PC-3 (cell line): Measurements from ENCODE around the gene PNMA8B. TPM values are rescaled to one million over a fixed set of nuclear protein-coding genes. Genes with fewer than 3 reads are reported as not detected.

ENCODE experiments used
- ATAC-seq: fragments of 200-7000 bp; cut with Tn5 transposase; 2 replicates; pipeline ENCODE4 v1.9.1; 2020; ENCODE audit warnings: mild to moderate bottlenecking, moderate library complexity
- BruUV-seq: library from RNA; stranded (reverse); fragments of 400-500 nt; replicated peaks from 2 replicates; lab custom pipeline; 2021; lab: Mats Ljungman, UMichigan
- CTCF ChIA-PET: fragments of 300-600 bp; sonication (Branson Sonifier 250); formaldehyde crosslinking; loops from one replicate; lab custom pipeline; 2022; ENCODE audit warnings: antibody characterized with exemption; lab: Charles Lee
- POLR2A ChIA-PET: fragments of 300-600 bp; sonication (Branson Sonifier 250); formaldehyde crosslinking; loops from one replicate; lab custom pipeline; 2022; ENCODE audit warnings: antibody characterized with exemption; ENCODE audit not compliant: unreplicated experiment; lab: Charles Lee
- DNase-seq: peaks from one replicate; pipeline ENCODE4 v3.0.0-alpha.2; 2015
- H2AFZ ChIP-seq: fragments of 300-600 bp; sonication (generic); 2 replicates; pipeline ENCODE4 v1.6.0; 2016; ENCODE audit warnings: antibody characterized with exemption, low read length
- H3F3A ChIP-seq: fragments of 300-600 bp; sonication (generic); one replicate; pipeline ENCODE4 v1.6.0; 2017; ENCODE audit warnings: antibody characterized with exemption, low read length, control low read depth, mild to moderate bottlenecking; ENCODE audit not compliant: unreplicated experiment
- H3K27ac ChIP-seq: fragments of 300-600 bp; sonication (generic); 2 replicates; pipeline ENCODE4 v1.5.1; 2016; ENCODE audit warnings: mild to moderate bottlenecking, low read length
- H3K27me3 ChIP-seq: fragments of 300-600 bp; sonication (generic); 2 replicates; pipeline ENCODE4 v1.6.1; 2016; ENCODE audit warnings: low read length, mixed read lengths
- H3K36me3 ChIP-seq: fragments of 300-600 bp; sonication (generic); 2 replicates; pipeline ENCODE4 v1.6.1; 2016; ENCODE audit warnings: low read depth, mixed run types, low read length, mixed read lengths
- H3K4me1 ChIP-seq: fragments of 300-600 bp; sonication (generic); 2 replicates; pipeline ENCODE4 v1.5.1; 2016; ENCODE audit warnings: low read length; ENCODE audit not compliant: insufficient read depth
- H3K4me2 ChIP-seq: fragments of 300-600 bp; sonication (generic); 2 replicates; pipeline ENCODE4 v1.6.0; 2016; ENCODE audit warnings: low read length
- H3K4me3 ChIP-seq: fragments of 300-600 bp; sonication (generic); 2 replicates; pipeline ENCODE4 v1.5.1; 2016; ENCODE audit warnings: mild to moderate bottlenecking, low read length, mixed read lengths
- H3K79me2 ChIP-seq: fragments of 300-600 bp; sonication (generic); 2 replicates; pipeline ENCODE4 v1.6.1; 2017; ENCODE audit warnings: low read length, mixed read lengths
- H3K9ac ChIP-seq: fragments of 300-600 bp; sonication (generic); 2 replicates; pipeline ENCODE4 v1.6.0; 2016; ENCODE audit warnings: mild to moderate bottlenecking, low read length
- H3K9me2 ChIP-seq: fragments of 300-600 bp; sonication (generic); replicated peaks from 2 replicates; pipeline ENCODE4 v1.6.1; 2016; ENCODE audit warnings: mixed run types, low read length, mixed read lengths
- H3K9me3 ChIP-seq: fragments of 300-600 bp; sonication (generic); 2 replicates; pipeline ENCODE4 v1.6.1; 2016; ENCODE audit warnings: low read length, mixed read lengths
- H4K20me1 ChIP-seq: fragments of 300-600 bp; sonication (generic); 2 replicates; pipeline ENCODE4 v1.6.1; 2016; ENCODE audit warnings: low read length, mixed read lengths
- EZH2 ChIP-seq: fragments of 300-600 bp; sonication (generic); IDR thresholded peaks from one replicate; pipeline ENCODE4 v1.6.1; 2017; ENCODE audit warnings: antibody characterized with exemption, mild to moderate bottlenecking, low read length; ENCODE audit not compliant: unreplicated experiment
- EZH2phosphoT487 ChIP-seq: fragments of 300-600 bp; sonication (generic); IDR thresholded peaks from 2 replicates; pipeline ENCODE4 v1.6.1; 2018; ENCODE audit warnings: mild to moderate bottlenecking, antibody characterized with exemption, low read length, borderline replicate concordance
- intact Hi-C: fragments of 100-400 bp; cut with micrococcal nuclease; formaldehyde crosslinking; loops from 2 replicates; pipeline ENCODE4 v1.9.0; 2023
- total RNA-seq: library from RNA; depleted of rRNA; stranded (reverse); fragments of >200 nt; gene quantifications from 2 replicates; pipeline ENCODE4 v1.2.3, GENCODE V29; 2014
- TF ChIP-seq, protein P1 (sequence below): fragments of 300-600 bp; sonication (generic); conservative IDR thresholded peaks from 2 replicates; pipeline ENCODE4 v1.5.1; 2017; ENCODE audit warnings: antibody characterized with exemption, low read depth, mild to moderate bottlenecking, low read length

Gene PNMA8B
- total RNA-seq, 1 experiment from 2014 or later: not detected

DNA sequence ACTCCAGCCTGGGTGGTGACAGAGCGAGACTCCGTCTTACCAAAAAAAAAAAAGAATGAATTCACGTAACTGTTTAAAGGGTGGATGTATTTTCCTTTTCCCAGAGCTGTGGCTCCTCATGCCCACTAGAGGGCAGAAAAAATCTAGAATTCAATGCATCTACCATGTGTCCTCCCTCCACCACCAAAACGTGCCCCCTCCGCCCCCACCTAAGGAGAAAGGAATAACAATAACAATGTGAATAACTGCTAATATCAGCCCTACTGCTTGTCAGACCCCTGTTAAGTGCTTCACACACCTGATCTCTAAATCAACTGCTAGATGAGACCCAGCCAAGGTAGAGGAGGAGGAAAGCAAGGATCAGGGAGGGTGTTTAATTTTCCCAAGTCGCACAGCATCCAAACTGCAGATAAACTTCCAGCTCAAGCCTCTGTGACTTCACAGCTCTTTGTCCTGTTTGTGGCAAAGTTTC, 20.2 kb upstream of the PNMA8B start:
- POLR2A ChIA-PET: interaction anchor here (0.6 to 0.7 kb wide), 2 partner anchors 25 to 455 kb away, joined by 3 to 7 read pairs; no protein-coding TSS in a partner anchor

GRCh38 chr19:46515290-46515609, 19.6 kb upstream of the PNMA8B start:
- ChIA-PET CTCF (no interaction called here), POLR2A (no interaction called here)
- no peak overlapping the region for H2AFZ ChIP-seq
- H3K9me2 ChIP-seq: no peaks in the 10 kb centered on the region
- H3K27ac ChIP-seq: no peak overlapping the region
- H3K4me1 ChIP-seq: no peaks in the 10 kb centered on the region
- DNase-seq (no peak), ATAC-seq (no peak)
- H3K27me3 ChIP-seq: no peaks in the 10 kb centered on the region
- no peaks in the 10 kb centered on the region for H4K20me1 ChIP-seq
- H3K4me3 ChIP-seq: no peak overlapping the region
- intact Hi-C loops: loop anchor here (10.0 kb wide), 1 partner anchor 110 kb away; no protein-coding TSS in a partner anchor
- H3K36me3 ChIP-seq: no peaks in the 10 kb centered on the region
- H3K79me2 ChIP-seq: no peaks in the 10 kb centered on the region
- no peak for TF ChIP-seq EZH2
- TF ChIP-seq, protein P1, sequence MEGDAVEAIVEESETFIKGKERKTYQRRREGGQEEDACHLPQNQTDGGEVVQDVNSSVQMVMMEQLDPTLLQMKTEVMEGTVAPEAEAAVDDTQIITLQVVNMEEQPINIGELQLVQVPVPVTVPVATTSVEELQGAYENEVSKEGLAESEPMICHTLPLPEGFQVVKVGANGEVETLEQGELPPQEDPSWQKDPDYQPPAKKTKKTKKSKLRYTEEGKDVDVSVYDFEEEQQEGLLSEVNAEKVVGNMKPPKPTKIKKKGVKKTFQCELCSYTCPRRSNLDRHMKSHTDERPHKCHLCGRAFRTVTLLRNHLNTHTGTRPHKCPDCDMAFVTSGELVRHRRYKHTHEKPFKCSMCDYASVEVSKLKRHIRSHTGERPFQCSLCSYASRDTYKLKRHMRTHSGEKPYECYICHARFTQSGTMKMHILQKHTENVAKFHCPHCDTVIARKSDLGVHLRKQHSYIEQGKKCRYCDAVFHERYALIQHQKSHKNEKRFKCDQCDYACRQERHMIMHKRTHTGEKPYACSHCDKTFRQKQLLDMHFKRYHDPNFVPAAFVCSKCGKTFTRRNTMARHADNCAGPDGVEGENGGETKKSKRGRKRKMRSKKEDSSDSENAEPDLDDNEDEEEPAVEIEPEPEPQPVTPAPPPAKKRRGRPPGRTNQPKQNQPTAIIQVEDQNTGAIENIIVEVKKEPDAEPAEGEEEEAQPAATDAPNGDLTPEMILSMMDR: no peak
- no peak for TF ChIP-seq EZH2phosphoT487
- H3K9ac ChIP-seq: no peak overlapping the region
- H3F3A ChIP-seq: no peaks in the 10 kb centered on the region
- no peak overlapping the region for H3K4me2 ChIP-seq
- H3K9me3 ChIP-seq: no peaks in the 10 kb centered on the region
- BruUV-seq: no TSS peak

More for the DNA sequence above, 20.2 kb upstream of the PNMA8B start:
- Histone ChIP-seq H3K4me3 (no peak overlapping the region), H3K36me3 (no peaks in the 10 kb centered on the region), H3F3A (no peaks in the 10 kb centered on the region), H3K4me2 (peak overlapping the region; percentile 22; the same call in 1 of the 2 replicates), H3K27me3 (no peaks in the 10 kb centered on the region), H3K79me2 (no peaks in the 10 kb centered on the region), H3K9me2 (no peaks in the 10 kb centered on the region), H3K9me3 (no peaks in the 10 kb centered on the region), H3K27ac (no peak overlapping the region), H3K9ac (no peak overlapping the region), H2AFZ (no peak overlapping the region), H4K20me1 (no peaks in the 10 kb centered on the region), H3K4me1 (no peaks in the 10 kb centered on the region)
- DNase-seq (peak; percentile 59), ATAC-seq (peak; percentile 55; the same call in 1 of the 2 replicates)
- TF ChIP-seq, protein P1: peak; percentile 64
- TF ChIP-seq EZH2phosphoT487: no peak
- CTCF ChIA-PET: interaction anchor here (0.5 to 1.1 kb wide), 3 partner anchors 14 to 584 kb away, joined by 3 to 9 read pairs (median 3); no protein-coding TSS in a partner anchor
- intact Hi-C loops: loop anchor here (10.0 kb wide), 1 partner anchor 111 kb away; no protein-coding TSS in a partner anchor
- no TSS peak for BruUV-seq

DNA sequence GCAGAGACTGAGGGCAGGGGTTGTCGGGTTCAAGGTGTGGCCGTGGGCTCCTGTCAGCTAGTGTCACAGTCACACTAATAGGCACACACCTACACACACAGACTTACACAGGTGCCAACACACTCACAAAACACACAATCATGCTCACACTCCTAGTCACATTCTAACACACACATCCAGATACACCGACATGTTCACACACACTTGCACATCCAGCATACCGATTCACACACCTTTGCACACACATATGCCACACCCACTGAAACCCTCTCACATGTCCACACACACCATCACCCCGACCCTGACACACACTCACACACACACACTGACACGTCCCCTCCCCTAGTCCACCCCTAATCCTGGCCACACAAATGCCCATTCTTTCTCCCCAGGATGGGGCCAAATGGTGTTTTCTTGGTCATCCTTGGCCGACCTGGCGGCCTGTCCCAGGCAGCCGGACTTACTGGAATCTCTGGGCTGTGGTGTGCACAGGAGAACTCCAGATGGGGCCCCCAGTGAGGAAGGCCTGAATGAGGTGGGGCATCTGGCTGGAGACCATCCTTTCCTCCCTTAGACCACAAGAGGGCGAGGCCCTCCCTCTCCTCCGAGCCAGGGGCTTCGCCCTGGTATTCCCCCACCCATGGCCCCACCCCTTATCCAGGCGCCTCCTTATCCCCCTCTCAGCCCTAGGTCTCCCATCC, 19.1 kb upstream of the PNMA8B start:
- TF ChIP-seq EZH2phosphoT487 (no peak), EZH2 (no peak)
- TF ChIP-seq, protein P1: no peak
- DNase-seq (no peak), ATAC-seq (no peak)
- no peaks in the 10 kb centered on the region for H3K9me2 ChIP-seq
- H2AFZ ChIP-seq: no peak overlapping the region
- intact Hi-C loops: loop anchor here (10.0 kb wide), 1 partner anchor 110 kb away; no protein-coding TSS in a partner anchor
- POLR2A ChIA-PET: no interaction called here
- H3F3A ChIP-seq: no peaks in the 10 kb centered on the region
- H3K79me2 ChIP-seq: no peaks in the 10 kb centered on the region
- H3K27ac ChIP-seq: no peak overlapping the region
- H3K27me3 ChIP-seq: no peaks in the 10 kb centered on the region
- H3K9ac ChIP-seq: no peak overlapping the region
- no peaks in the 10 kb centered on the region for H3K36me3 ChIP-seq
- no peaks in the 10 kb centered on the region for H4K20me1 ChIP-seq
- CTCF ChIA-PET: no interaction called here
- H3K9me3 ChIP-seq: no peaks in the 10 kb centered on the region
- no peaks in the 10 kb centered on the region for H3K4me1 ChIP-seq
- BruUV-seq: no TSS peak
- H3K4me3 ChIP-seq: no peak overlapping the region
- H3K4me2 ChIP-seq: no peak overlapping the region
